H7 (cell line): ENCODE results near the gene NBEA. TPM values are rescaled to one million over a fixed set of nuclear protein-coding genes. Genes with fewer than 3 reads are reported as not detected.

Source experiments
- DNase-seq: peaks from one replicate; pipeline ENCODE4 v3.0.0; 2012
- H3K27me3 ChIP-seq: 2 replicates; pipeline ENCODE4 v1.6.0; 2011; ENCODE audit warnings: mild to moderate bottlenecking, low read length; ENCODE audit not compliant: control insufficient read depth, insufficient read depth
- H3K36me3 ChIP-seq: replicated peaks from 2 replicates; pipeline ENCODE4 v1.5.1; 2011; ENCODE audit warnings: low read length; ENCODE audit not compliant: control insufficient read depth, insufficient read depth
- H3K4me3 ChIP-seq: 2 replicates; pipeline ENCODE4 v1.5.1; 2011; ENCODE audit warnings: low read depth, mild to moderate bottlenecking, control low read depth, low read length, moderate library complexity; ENCODE audit not compliant: insufficient read depth
- total RNA-seq: library from RNA; depleted of rRNA; stranded (reverse); fragments of >200 nt; shearing (Covaris generic); gene quantifications from 2 replicates; pipeline ENCODE4 v1.2.3, GENCODE V29; 2014

Gene NBEA
- total RNA-seq, 1 experiment from 2014 or later = 11.8 TPM

GRCh38 chr13:35498231-35498630 is 556.2 kb downstream of the NBEA start:
- no peaks in the 10 kb centered on the region for H3K27me3 ChIP-seq

GRCh38 chr13:35499196-35499662 is 557.2 kb downstream of the NBEA start:
- no peak for DNase-seq
- no peaks in the 10 kb centered on the region for H3K27me3 ChIP-seq
- no peak overlapping the region for H3K4me3 ChIP-seq
- H3K36me3 ChIP-seq = no peaks in the 10 kb centered on the region

More at GRCh38 chr13:35498231-35498630, 556.2 kb downstream of the NBEA start:
- H3K36me3 ChIP-seq = no peaks in the 10 kb centered on the region
- DNase-seq = no peak
- no peak overlapping the region for H3K4me3 ChIP-seq

GRCh38 chr13:35499676-35500075 is 557.6 kb downstream of the NBEA start:
- no peak for DNase-seq
- Histone ChIP-seq H3K4me3 (no peak overlapping the region), H3K36me3 (no peaks in the 10 kb centered on the region)

GRCh38 chr13:35500144-35500543 is 558.1 kb downstream of the NBEA start:
- Histone ChIP-seq H3K27me3 (no peaks in the 10 kb centered on the region), H3K36me3 (no peaks in the 10 kb centered on the region), H3K4me3 (no peak overlapping the region)
- DNase-seq = no peak

More at GRCh38 chr13:35499676-35500075, 557.6 kb downstream of the NBEA start:
- no peaks in the 10 kb centered on the region for H3K27me3 ChIP-seq

GRCh38 chr13:35501661-35502235 is 559.7 kb downstream of the NBEA start:
- Histone ChIP-seq H3K4me3 (no peak overlapping the region), H3K36me3 (no peaks in the 10 kb centered on the region), H3K27me3 (no peaks in the 10 kb centered on the region)
- no peak for DNase-seq

GRCh38 chr13:35502456-35502855 is 560.4 kb downstream of the NBEA start:
- Histone ChIP-seq H3K36me3 (no peaks in the 10 kb centered on the region), H3K27me3 (no peaks in the 10 kb centered on the region), H3K4me3 (no peak overlapping the region)
- DNase-seq = no peak

GRCh38 chr13:35512271-35512920 is 570.3 kb downstream of the NBEA start:
- H3K4me3 ChIP-seq = no peak overlapping the region
- no peaks in the 10 kb centered on the region for H3K27me3 ChIP-seq
- no peak for DNase-seq
- H3K36me3 ChIP-seq = no peaks in the 10 kb centered on the region

- no peaks in the 10 kb centered on the region for H3K27me3 ChIP-seq
- no peaks in the 10 kb centered on the region for H3K36me3 ChIP-seq
- DNase-seq = no peak
- H3K4me3 ChIP-seq = no peak overlapping the region
These were observed 572.0 kb downstream of the NBEA start for GRCh38 chr13:35514061-35514477.

GRCh38 chr13:35514801-35515502 is 572.9 kb downstream of the NBEA start:
- no peaks in the 10 kb centered on the region for H3K36me3 ChIP-seq
- no peak for DNase-seq
- H3K27me3 ChIP-seq = no peaks in the 10 kb centered on the region
- H3K4me3 ChIP-seq = no peak overlapping the region

- no peak for DNase-seq
- Histone ChIP-seq H3K36me3 (no peaks in the 10 kb centered on the region), H3K4me3 (no peak overlapping the region), H3K27me3 (no peaks in the 10 kb centered on the region)
These were observed 576.4 kb downstream of the NBEA start for GRCh38 chr13:35518337-35518946.

- DNase-seq = no peak
These were observed 582.1 kb downstream of the NBEA start for GRCh38 chr13:35524171-35524570.

GRCh38 chr13:35526577-35526976 is 584.5 kb downstream of the NBEA start:
- Histone ChIP-seq H3K36me3 (no peaks in the 10 kb centered on the region), H3K4me3 (no peak overlapping the region), H3K27me3 (no peaks in the 10 kb centered on the region)
- no peak for DNase-seq

More at GRCh38 chr13:35524171-35524570, 582.1 kb downstream of the NBEA start:
- no peaks in the 10 kb centered on the region for H3K36me3 ChIP-seq
- no peaks in the 10 kb centered on the region for H3K27me3 ChIP-seq
- no peak overlapping the region for H3K4me3 ChIP-seq

- Histone ChIP-seq H3K4me3 (no peak overlapping the region), H3K36me3 (no peaks in the 10 kb centered on the region)
- no peak for DNase-seq
These were observed 585.4 kb downstream of the NBEA start for GRCh38 chr13:35527451-35527850.

GRCh38 chr13:35530147-35530546 is 588.1 kb downstream of the NBEA start:
- DNase-seq = no peak
- no peaks in the 10 kb centered on the region for H3K36me3 ChIP-seq
- H3K27me3 ChIP-seq = no peaks in the 10 kb centered on the region
- no peak overlapping the region for H3K4me3 ChIP-seq

More at GRCh38 chr13:35527451-35527850, 585.4 kb downstream of the NBEA start:
- no peaks in the 10 kb centered on the region for H3K27me3 ChIP-seq
